Nephron (organoid): ENCODE measurements around the gene PHACTR4.

Experiments used
- H3K27ac Mint-ChIP-seq, 3 experiments: 2 replicates each; pipeline ENCODE4 v1.8.0; 2020; ENCODE audit warnings: mixed read lengths in 3 of 3, mild to moderate bottlenecking in 2 of 3, moderate library complexity in 1 of 3
- H3K27me3 Mint-ChIP-seq: 2 replicates; pipeline ENCODE4 v1.8.0; 2021; ENCODE audit warnings: low read depth, mild to moderate bottlenecking, moderate library complexity, mixed read lengths
- H3K36me3 Mint-ChIP-seq: 2 replicates; pipeline ENCODE4 v1.8.0; 2020; ENCODE audit warnings: low read depth, mixed read lengths
- H3K4me1 Mint-ChIP-seq: 2 replicates; pipeline ENCODE4 v1.8.0; 2020; ENCODE audit warnings: mixed read lengths
- H3K4me3 Mint-ChIP-seq, 3 experiments: 2 replicates each; pipeline ENCODE4 v1.8.0; 2020; ENCODE audit warnings: mild to moderate bottlenecking in 3 of 3, mixed read lengths in 3 of 3, moderate library complexity in 2 of 3
- H3K9me3 Mint-ChIP-seq: 2 replicates; pipeline ENCODE4 v1.8.0; 2020; ENCODE audit warnings: mixed read lengths
- CTCF ChIP-seq, 3 experiments: fragments of 200-600 bp; sonication (generic); IDR thresholded peaks; one replicate each; pipeline ENCODE4 v1.5.0; 2021; ENCODE audit warnings: antibody characterized with exemption in 3 of 3; ENCODE audit not compliant: unreplicated experiment in 3 of 3

PHACTR4 gene

GRCh38 chr1:28328228-28328648 is 41.3 kb upstream of the PHACTR4 start:
- no peak for TF ChIP-seq CTCF (IDR thresholded peaks at IDR 0.05; ENCODE audit: unreplicated experiment in 3 of 3)
- Mint-ChIP-seq H3K27ac (peak overlapping the region; percentile 84 to 97 (median 97)), H3K4me3 (peak overlapping the region; percentile 88 to 93 (median 92)), H3K36me3 (peaks cover 20% of the 10 kb centered on the region), H3K27me3 (no peaks in the 10 kb centered on the region), H3K4me1 (peaks cover 13% of the 10 kb centered on the region), H3K9me3 (no peaks in the 10 kb centered on the region)

GRCh38 chr1:28329395-28330153 is 40.0 kb upstream of the PHACTR4 start:
- peak overlapping the region; percentile 88 to 93 (median 92) for H3K4me3 Mint-ChIP-seq
- peaks cover 26% of the 10 kb centered on the region for H3K36me3 Mint-ChIP-seq
- peak overlapping the region; percentile 84 to 97 (median 97) for H3K27ac Mint-ChIP-seq
- no peak for TF ChIP-seq CTCF (IDR thresholded peaks at IDR 0.05; ENCODE audit: unreplicated experiment in 3 of 3)
- H3K27me3 Mint-ChIP-seq: no peaks in the 10 kb centered on the region
- peaks cover 13% of the 10 kb centered on the region for H3K4me1 Mint-ChIP-seq
- no peaks in the 10 kb centered on the region for H3K9me3 Mint-ChIP-seq

- no peaks in the 10 kb centered on the region for H3K9me3 Mint-ChIP-seq
- no peaks in the 10 kb centered on the region for H3K27me3 Mint-ChIP-seq
- H3K4me3 Mint-ChIP-seq: no peak overlapping the region
- H3K27ac Mint-ChIP-seq: no peak overlapping the region
- no peak for TF ChIP-seq CTCF (IDR thresholded peaks at IDR 0.05; ENCODE audit: unreplicated experiment in 3 of 3)
- peaks cover 12% of the 10 kb centered on the region for H3K36me3 Mint-ChIP-seq
- no peaks in the 10 kb centered on the region for H3K4me1 Mint-ChIP-seq
These were observed 30.6 kb upstream of the PHACTR4 start for GRCh38 chr1:28338897-28339296.

- H3K4me3 Mint-ChIP-seq: no peak overlapping the region
- no peaks in the 10 kb centered on the region for H3K27me3 Mint-ChIP-seq
- no peak overlapping the region for H3K27ac Mint-ChIP-seq
These were observed 30.0 kb upstream of the PHACTR4 start for GRCh38 chr1:28339551-28339950.

GRCh38 chr1:28340221-28340974 is 29.1 kb upstream of the PHACTR4 start:
- H3K27ac Mint-ChIP-seq: no peak overlapping the region
- H3K9me3 Mint-ChIP-seq: no peaks in the 10 kb centered on the region
- no peak overlapping the region for H3K4me3 Mint-ChIP-seq
- H3K36me3 Mint-ChIP-seq: peaks cover 4% of the 10 kb centered on the region
- H3K4me1 Mint-ChIP-seq: no peaks in the 10 kb centered on the region
- no peak for TF ChIP-seq CTCF (IDR thresholded peaks at IDR 0.05; ENCODE audit: unreplicated experiment in 3 of 3)
- H3K27me3 Mint-ChIP-seq: no peaks in the 10 kb centered on the region

More at GRCh38 chr1:28339551-28339950, 30.0 kb upstream of the PHACTR4 start:
- Mint-ChIP-seq H3K4me1 (no peaks in the 10 kb centered on the region), H3K36me3 (peaks cover 7% of the 10 kb centered on the region), H3K9me3 (no peaks in the 10 kb centered on the region)
- TF ChIP-seq CTCF (IDR thresholded peaks at IDR 0.05; ENCODE audit: unreplicated experiment in 3 of 3): no peak
